ENCODE measurements around the gene PRKCH. TPM values are rescaled to one million over a fixed set of nuclear protein-coding genes. Genes with fewer than 3 reads are reported as not detected.

PRKCH gene
- total and polyA plus RNA-seq, 4 experiments from 2014 or later = 246 to 284 (median 249) TPM

GRCh38 chr14:61557262-61557661, 235.9 kb downstream of the PRKCH start:
- peaks cover 0 to 7% of the 10 kb centered on the region in 2 donors for H3K36me3 Mint-ChIP-seq
- peak overlapping the region in 5 of 7 donors; percentile 38 to 71 (median 44) for H3K27ac Mint-ChIP-seq
- peaks cover 3 to 39% (median 19%) of the 10 kb centered on the region in 4 donors for H3K4me1 Mint-ChIP-seq
- ChIA-PET CTCF (ENCODE audit: partially characterized antibody) (interaction anchor here (0.5 to 3.0 kb wide), 3 partner anchors 11 to 281 kb away, joined by 3 to 9 read pairs (median 3); no protein-coding TSS in a partner anchor), POLR2A (ENCODE audit: partially characterized antibody) (interaction anchor here (0.6 kb wide), 1 partner anchor 295 kb away, joined by 3 read pairs; no protein-coding TSS in a partner anchor)
- no peak overlapping the region for H3K4me3 Mint-ChIP-seq
- H3K27me3 Mint-ChIP-seq = no peaks in the 10 kb centered on the region
- Histone ChIP-seq H3K9me3 (ENCODE audit: control insufficient read depth in 1 of 2, low read length in 2 of 2) (no peaks in the 10 kb centered on the region), H3K27ac (ENCODE audit: low read depth, low read length) (no peak overlapping the region), H3K4me3 (ENCODE audit: low read length in 2 of 2) (no peak overlapping the region), H3K36me3 (ENCODE audit: insufficient read depth, low read length) (no peaks in the 10 kb centered on the region), H3K4me1 (ENCODE audit: insufficient read depth, low read length) (peaks cover 11% of the 10 kb centered on the region), H3K27me3 (ENCODE audit: insufficient read depth, low read length) (no peaks in the 10 kb centered on the region)
- intact Hi-C loops (cut with micrococcal nuclease) = loop anchor here (10.0 kb wide), 1 partner anchor 278 kb away; no protein-coding TSS in a partner anchor
- no peak for DNase-seq
- peaks cover 0 to 5% (median 0%) of the 10 kb centered on the region in 8 donors for H3K9me3 Mint-ChIP-seq

DNA sequence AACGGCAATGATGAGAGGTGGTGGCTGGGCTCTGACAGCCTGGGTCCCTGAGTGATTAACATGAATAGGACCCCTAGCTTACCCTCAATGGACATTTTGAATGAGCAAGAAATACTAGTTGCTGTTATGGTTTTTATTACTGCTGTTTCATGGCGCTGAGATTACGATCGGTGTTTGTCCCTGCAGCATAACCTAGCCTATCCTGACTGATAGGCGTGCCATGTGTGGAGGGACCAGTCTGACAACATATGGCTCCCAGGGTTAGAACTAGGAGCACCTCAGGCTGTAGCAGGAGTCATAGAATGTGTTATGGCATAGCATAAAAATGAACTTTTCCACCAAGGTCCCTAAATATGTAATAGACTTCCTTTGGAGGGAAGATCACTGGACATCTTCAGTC, 236.5 kb downstream of the PRKCH start:
- no peak overlapping the region for H3K4me3 ChIP-seq (ENCODE audit: low read length in 2 of 2)
- Mint-ChIP-seq H3K27ac (peak overlapping the region in 3 of 7 donors; percentile 43 to 71 (median 49)), H3K4me3 (no peak overlapping the region), H3K36me3 (peaks cover 0 to 4% of the 10 kb centered on the region in 2 donors), H3K27me3 (no peaks in the 10 kb centered on the region), H3K4me1 (peaks cover 6 to 39% (median 18%) of the 10 kb centered on the region in 4 donors), H3K9me3 (peaks cover 0 to 5% (median 0%) of the 10 kb centered on the region in 8 donors)
- no peak overlapping the region for H3K27ac ChIP-seq (ENCODE audit: low read depth, low read length)
- peaks cover 10% of the 10 kb centered on the region for H3K4me1 ChIP-seq (ENCODE audit: insufficient read depth, low read length)
- CTCF ChIA-PET (ENCODE audit: partially characterized antibody) = interaction anchor here (0.6 to 3.0 kb wide), 3 partner anchors 12 to 280 kb away, joined by 3 to 9 read pairs (median 3); no protein-coding TSS in a partner anchor
- H3K36me3 ChIP-seq (ENCODE audit: insufficient read depth, low read length) = no peaks in the 10 kb centered on the region
- no peak for DNase-seq
- POLR2A ChIA-PET (ENCODE audit: partially characterized antibody) = interaction anchor here (0.6 kb wide), 1 partner anchor 296 kb away, joined by 3 read pairs; no protein-coding TSS in a partner anchor
- H3K9me3 ChIP-seq (ENCODE audit: control insufficient read depth in 1 of 2, low read length in 2 of 2) = no peaks in the 10 kb centered on the region
- no peaks in the 10 kb centered on the region for H3K27me3 ChIP-seq (ENCODE audit: insufficient read depth, low read length)
- intact Hi-C loops (cut with micrococcal nuclease) = loop anchor here (10.0 kb wide), 1 partner anchor 277 kb away; no protein-coding TSS in a partner anchor

DNA sequence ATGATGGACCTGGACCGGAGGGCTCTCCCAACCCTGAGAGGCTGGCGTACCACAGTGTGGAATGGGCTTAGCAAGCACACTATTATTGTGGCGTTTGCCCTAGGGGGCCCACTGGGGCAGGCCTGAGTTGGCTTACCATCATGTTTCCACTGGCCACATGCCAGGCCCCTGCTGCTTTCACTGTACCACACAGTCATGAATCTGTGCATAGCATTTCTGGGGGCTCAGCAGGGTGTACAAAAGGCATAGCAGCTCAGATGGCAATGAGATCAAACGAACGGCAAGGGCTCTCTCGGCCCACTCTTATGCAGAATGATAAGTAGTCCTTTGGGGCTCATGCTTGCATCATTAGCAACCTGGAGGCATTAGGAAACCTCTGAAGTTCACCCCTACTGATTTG, 236.9 kb downstream of the PRKCH start:
- peak overlapping the region in 2 of 7 donors; percentile 43 to 71 for H3K27ac Mint-ChIP-seq
- CTCF ChIA-PET (ENCODE audit: partially characterized antibody) = interaction anchor here (0.6 to 3.0 kb wide), 3 partner anchors 12 to 255 kb away, joined by 3 to 9 read pairs (median 4); no protein-coding TSS in a partner anchor

GRCh38 chr14:61559641-61560201, 238.3 kb downstream of the PRKCH start:
- Histone ChIP-seq H3K4me3 (ENCODE audit: low read length in 2 of 2) (no peak overlapping the region), H3K4me1 (ENCODE audit: insufficient read depth, low read length) (peaks cover 7% of the 10 kb centered on the region), H3K36me3 (ENCODE audit: insufficient read depth, low read length) (no peaks in the 10 kb centered on the region), H3K27me3 (ENCODE audit: insufficient read depth, low read length) (no peaks in the 10 kb centered on the region), H3K9me3 (ENCODE audit: control insufficient read depth in 1 of 2, low read length in 2 of 2) (no peaks in the 10 kb centered on the region), H3K27ac (ENCODE audit: low read depth, low read length) (no peak overlapping the region)
- ChIA-PET CTCF (ENCODE audit: partially characterized antibody) (interaction anchor here (1.2 to 1.7 kb wide), 4 partner anchors 9 to 98 kb away, joined by 3 to 4 read pairs (median 4); no protein-coding TSS in a partner anchor), POLR2A (ENCODE audit: partially characterized antibody) (interaction anchor here (1.0 kb wide), 1 partner anchor 102 kb away, joined by 3 read pairs; no protein-coding TSS in a partner anchor)
- Mint-ChIP-seq H3K4me1 (peaks cover 5 to 39% (median 15%) of the 10 kb centered on the region in 4 donors), H3K27ac (no peak overlapping the region), H3K27me3 (no peaks in the 10 kb centered on the region), H3K4me3 (no peak overlapping the region), H3K9me3 (peaks cover 0 to 5% (median 0%) of the 10 kb centered on the region in 8 donors), H3K36me3 (no peaks in the 10 kb centered on the region)
- DNase-seq = no peak
- intact Hi-C loops (cut with micrococcal nuclease) = loop anchor here (10.0 kb wide), 1 partner anchor 275 kb away; no protein-coding TSS in a partner anchor

More for the DNA sequence above, 236.9 kb downstream of the PRKCH start:
- Mint-ChIP-seq H3K9me3 (peaks cover 0 to 5% (median 0%) of the 10 kb centered on the region in 8 donors), H3K4me3 (no peak overlapping the region), H3K36me3 (peaks cover 0 to 3% of the 10 kb centered on the region in 2 donors), H3K27me3 (no peaks in the 10 kb centered on the region), H3K4me1 (peaks cover 5 to 39% (median 18%) of the 10 kb centered on the region in 4 donors)
- Histone ChIP-seq H3K27ac (ENCODE audit: low read depth, low read length) (no peak overlapping the region), H3K4me3 (ENCODE audit: low read length in 2 of 2) (no peak overlapping the region), H3K36me3 (ENCODE audit: insufficient read depth, low read length) (no peaks in the 10 kb centered on the region), H3K27me3 (ENCODE audit: insufficient read depth, low read length) (no peaks in the 10 kb centered on the region), H3K4me1 (ENCODE audit: insufficient read depth, low read length) (peaks cover 7% of the 10 kb centered on the region), H3K9me3 (ENCODE audit: control insufficient read depth in 1 of 2, low read length in 2 of 2) (no peaks in the 10 kb centered on the region)
- no peak for DNase-seq
- POLR2A ChIA-PET (ENCODE audit: partially characterized antibody) = no interaction called here
- intact Hi-C loops (cut with micrococcal nuclease) = loop anchor here (10.0 kb wide), 1 partner anchor 277 kb away; no protein-coding TSS in a partner anchor

- Histone ChIP-seq H3K36me3 (ENCODE audit: insufficient read depth, low read length) (no peaks in the 10 kb centered on the region), H3K4me1 (ENCODE audit: insufficient read depth, low read length) (peaks cover 7% of the 10 kb centered on the region), H3K9me3 (ENCODE audit: control insufficient read depth in 1 of 2, low read length in 2 of 2) (no peaks in the 10 kb centered on the region), H3K27ac (ENCODE audit: low read depth, low read length) (no peak overlapping the region), H3K4me3 (ENCODE audit: low read length in 2 of 2) (no peak overlapping the region), H3K27me3 (ENCODE audit: insufficient read depth, low read length) (no peaks in the 10 kb centered on the region)
- no peak overlapping the region for H3K4me3 Mint-ChIP-seq
- peak overlapping the region in 2 of 7 donors; percentile 33 to 80 for H3K27ac Mint-ChIP-seq
- intact Hi-C loops (cut with micrococcal nuclease) = no loop called here
- no peak for DNase-seq
- no peaks in the 10 kb centered on the region for H3K36me3 Mint-ChIP-seq
- H3K27me3 Mint-ChIP-seq = no peaks in the 10 kb centered on the region
- POLR2A ChIA-PET (ENCODE audit: partially characterized antibody) = interaction anchor here (0.6 to 1.0 kb wide), 3 partner anchors 14 to 131 kb away, joined by 3 read pairs; no protein-coding TSS in a partner anchor
- CTCF ChIA-PET (ENCODE audit: partially characterized antibody) = interaction anchor here (1.6 to 1.7 kb wide), 2 partner anchors 8 to 99 kb away, joined by 4 read pairs; no protein-coding TSS in a partner anchor
- H3K4me1 Mint-ChIP-seq = peaks cover 5 to 37% (median 15%) of the 10 kb centered on the region in 4 donors
- peaks cover 0 to 5% (median 0%) of the 10 kb centered on the region in 8 donors for H3K9me3 Mint-ChIP-seq
These were observed 238.9 kb downstream of the PRKCH start for GRCh38 chr14:61560323-61560722.

GRCh38 chr14:61561104-61561503, 239.7 kb downstream of the PRKCH start:
- no peak overlapping the region for H3K4me3 ChIP-seq (ENCODE audit: low read length in 2 of 2)
- H3K36me3 Mint-ChIP-seq = no peaks in the 10 kb centered on the region
- intact Hi-C loops (cut with micrococcal nuclease) = no loop called here
- peaks cover 0 to 5% (median 0%) of the 10 kb centered on the region in 8 donors for H3K9me3 Mint-ChIP-seq
- H3K4me1 Mint-ChIP-seq = peaks cover 5 to 35% (median 13%) of the 10 kb centered on the region in 4 donors
- no peak overlapping the region for H3K4me3 Mint-ChIP-seq
- H3K27ac ChIP-seq (ENCODE audit: low read depth, low read length) = no peak overlapping the region
- no peak for DNase-seq
- no peaks in the 10 kb centered on the region for H3K27me3 Mint-ChIP-seq
- peaks cover 7% of the 10 kb centered on the region for H3K4me1 ChIP-seq (ENCODE audit: insufficient read depth, low read length)
- peak overlapping the region in 2 of 7 donors; percentile 13 to 72 for H3K27ac Mint-ChIP-seq
- POLR2A ChIA-PET (ENCODE audit: partially characterized antibody) = interaction anchor here (0.6 kb wide), 1 partner anchor 130 kb away, joined by 3 read pairs; no protein-coding TSS in a partner anchor
- no peaks in the 10 kb centered on the region for H3K27me3 ChIP-seq (ENCODE audit: insufficient read depth, low read length)
- H3K36me3 ChIP-seq (ENCODE audit: insufficient read depth, low read length) = no peaks in the 10 kb centered on the region
- H3K9me3 ChIP-seq (ENCODE audit: control insufficient read depth in 1 of 2, low read length in 2 of 2) = no peaks in the 10 kb centered on the region
- CTCF ChIA-PET (ENCODE audit: partially characterized antibody) = no interaction called here

Measured in CD4-positive, alpha-beta memory T cell (primary cell).